ENCODE measurements around the gene RELL2. TPM values are rescaled to one million over a fixed set of nuclear protein-coding genes. Genes with fewer than 3 reads are reported as not detected.
A peak's percentile ranks its signal among the peaks of the same experiment; 100 is the strongest.

RELL2 gene
- total RNA-seq, 1 donor from 2014 or later, result 5.5 TPM

- Histone ChIP-seq H3K27ac (no peak overlapping the region), H3K27me3 (ENCODE audit: low read depth) (no peaks in the 10 kb centered on the region), H3K4me1 (no peaks in the 10 kb centered on the region), H3K4me3 (no peak overlapping the region), H3K36me3 (peaks cover 39% of the 10 kb centered on the region), H3K9me3 (no peaks in the 10 kb centered on the region)
- intact Hi-C loops (cut with DNase I), result no loop called here
- peak; percentile 21 to 24 for ATAC-seq
- TF ChIP-seq CTCF (IDR thresholded peaks at IDR 0.05), result no peak
- no peak for DNase-seq
Observed at GRCh38 chr5:141672841-141673813, 36.3 kb downstream of the RELL2 start.

GRCh38 chr5:141674747-141675146, 38.0 kb downstream of the RELL2 start:
- Histone ChIP-seq H3K36me3 (peaks cover 23% of the 10 kb centered on the region), H3K27ac (no peak overlapping the region), H3K27me3 (ENCODE audit: low read depth) (no peaks in the 10 kb centered on the region), H3K4me3 (no peak overlapping the region), H3K4me1 (peaks cover 5% of the 10 kb centered on the region), H3K9me3 (no peaks in the 10 kb centered on the region)
- no peak for ATAC-seq
- intact Hi-C loops (cut with DNase I), result no loop called here
- no peak for DNase-seq
- no peak for TF ChIP-seq CTCF (IDR thresholded peaks at IDR 0.05)

- H3K27me3 ChIP-seq (ENCODE audit: low read depth), result no peaks in the 10 kb centered on the region
- H3K4me1 ChIP-seq, result peaks cover 7% of the 10 kb centered on the region
- intact Hi-C loops (cut with DNase I), result no loop called here
- peaks cover 20% of the 10 kb centered on the region for H3K36me3 ChIP-seq
- no peak for ATAC-seq
- H3K4me3 ChIP-seq, result no peak overlapping the region
- no peak overlapping the region for H3K27ac ChIP-seq
- no peaks in the 10 kb centered on the region for H3K9me3 ChIP-seq
- no peak for TF ChIP-seq CTCF (IDR thresholded peaks at IDR 0.05)
- DNase-seq, result no peak
Observed at GRCh38 chr5:141675672-141676071, 38.9 kb downstream of the RELL2 start.

GRCh38 chr5:141677415-141677814, 40.6 kb downstream of the RELL2 start:
- H3K36me3 ChIP-seq, result peaks cover 5% of the 10 kb centered on the region
- H3K27ac ChIP-seq, result no peak overlapping the region
- intact Hi-C loops (cut with DNase I), result no loop called here
- ATAC-seq (no peak), DNase-seq (no peak)
- H3K4me1 ChIP-seq, result peaks cover 19% of the 10 kb centered on the region
- no peak overlapping the region for H3K4me3 ChIP-seq
- no peaks in the 10 kb centered on the region for H3K27me3 ChIP-seq (ENCODE audit: low read depth)
- peak; percentile 10 for TF ChIP-seq CTCF (IDR thresholded peaks at IDR 0.05)
- no peaks in the 10 kb centered on the region for H3K9me3 ChIP-seq

GRCh38 chr5:141680178-141680577, 43.4 kb downstream of the RELL2 start:
- intact Hi-C loops (cut with DNase I), result no loop called here
- ATAC-seq (no peak), DNase-seq (no peak)
- Histone ChIP-seq H3K4me3 (peak overlapping the region; percentile 58), H3K27me3 (ENCODE audit: low read depth) (no peaks in the 10 kb centered on the region), H3K27ac (peak overlapping the region; percentile 87), H3K4me1 (peaks cover 38% of the 10 kb centered on the region), H3K9me3 (no peaks in the 10 kb centered on the region), H3K36me3 (no peaks in the 10 kb centered on the region)
- no peak for TF ChIP-seq CTCF (IDR thresholded peaks at IDR 0.05)

Measured in lower lobe of right lung (tissue), 2 donors.